Immature natural killer cell (primary cell): ENCODE results near the gene CDKAL1. TPM values are rescaled to one million over a fixed set of nuclear protein-coding genes. Genes with fewer than 3 reads are reported as not detected.
A peak's percentile ranks its signal among the peaks of the same experiment; 100 is the strongest.
"Not testable (repeated sequence)": the region's sequence is repeated elsewhere in the genome, so short reads cannot be mapped to it uniquely, and the experiment has no call there.

Source experiments
- DNase-seq, 3 donors: peaks; one replicate each; pipeline ENCODE4 v3.0.0; 2022; ENCODE audit warnings: mixed read lengths in 1 of 3
- H3K27ac Mint-ChIP-seq, 6 donors: one replicate each; pipeline ENCODE4 v1.8.0; 2020; ENCODE audit warnings: mixed read lengths in 6 of 6, mild to moderate bottlenecking in 5 of 6, inconsistent platforms in 4 of 6, moderate library complexity in 3 of 6
- H3K27me3 Mint-ChIP-seq, 3 donors: one replicate each; pipeline ENCODE4 v1.8.0; 2020 to 2021; ENCODE audit warnings: low read depth in 3 of 3, mild to moderate bottlenecking in 3 of 3, mixed read lengths in 3 of 3, moderate library complexity in 3 of 3, inconsistent platforms in 1 of 3
- H3K36me3 Mint-ChIP-seq, 3 donors: one replicate each; pipeline ENCODE4 v1.8.0; 2020; ENCODE audit warnings: mixed read lengths in 3 of 3, inconsistent platforms in 2 of 3, mild to moderate bottlenecking in 2 of 3
- H3K4me1 Mint-ChIP-seq, 2 donors: one replicate each; pipeline ENCODE4 v1.8.0; 2020; ENCODE audit warnings: inconsistent platforms in 2 of 2, mild to moderate bottlenecking in 2 of 2, mixed read lengths in 2 of 2, moderate library complexity in 1 of 2
- H3K4me3 Mint-ChIP-seq, 5 donors: one replicate each; pipeline ENCODE4 v1.8.0; 2020; ENCODE audit warnings: mild to moderate bottlenecking in 5 of 5, mixed read lengths in 5 of 5, inconsistent platforms in 3 of 5, moderate library complexity in 3 of 5
- H3K9me3 Mint-ChIP-seq, 6 donors: one replicate each; pipeline ENCODE4 v1.8.0; 2020; ENCODE audit warnings: mild to moderate bottlenecking in 6 of 6, mixed read lengths in 6 of 6, inconsistent platforms in 4 of 6, moderate library complexity in 3 of 6
- polyA plus RNA-seq, 3 donors: library from polyadenylated mRNA; unstranded; fragments of 300-500 nt; fragmentation: Illumina TruSeq; gene quantifications; one replicate each; pipeline ENCODE4 v1.2.3, GENCODE V29; 2021

CDKAL1 gene
- polyA plus RNA-seq, 3 donors from 2014 or later = 22.4 to 32.3 (median 25.4) TPM

GRCh38 chr6:20722455-20722854, 188.2 kb downstream of the CDKAL1 start:
- H3K27me3 Mint-ChIP-seq = peaks cover 0 to 1% (median 1%) of the 10 kb centered on the region in 3 donors
- H3K27ac Mint-ChIP-seq = peak overlapping the region in 2 of 6 donors; percentile 32 to 33
- peaks cover 17 to 40% of the 10 kb centered on the region in 2 donors for H3K4me1 Mint-ChIP-seq
- DNase-seq = peak; percentile 5 to 19 (median 9)
- H3K9me3 Mint-ChIP-seq = no peaks in the 10 kb centered on the region
- peak overlapping the region in 3 of 5 donors; percentile 30 to 49 (median 43) for H3K4me3 Mint-ChIP-seq
- peaks cover 7 to 9% (median 9%) of the 10 kb centered on the region in 3 donors for H3K36me3 Mint-ChIP-seq

GRCh38 chr6:20723236-20723635, 189.0 kb downstream of the CDKAL1 start:
- H3K36me3 Mint-ChIP-seq = peaks cover 7 to 9% (median 9%) of the 10 kb centered on the region in 3 donors
- H3K27ac Mint-ChIP-seq = no peak overlapping the region
- peaks cover 0 to 1% (median 1%) of the 10 kb centered on the region in 3 donors for H3K27me3 Mint-ChIP-seq
- DNase-seq = no peak
- H3K9me3 Mint-ChIP-seq = no peaks in the 10 kb centered on the region
- peak overlapping the region in 2 of 5 donors; percentile 3 to 28 for H3K4me3 Mint-ChIP-seq
- H3K4me1 Mint-ChIP-seq = peaks cover 16 to 39% of the 10 kb centered on the region in 2 donors

- Mint-ChIP-seq H3K4me3 (no peak overlapping the region), H3K9me3 (no peaks in the 10 kb centered on the region), H3K27ac (no peak overlapping the region), H3K4me1 (peaks cover 15 to 29% of the 10 kb centered on the region in 2 donors), H3K36me3 (peaks cover 7 to 9% (median 9%) of the 10 kb centered on the region in 3 donors), H3K27me3 (peaks cover 0 to 1% (median 1%) of the 10 kb centered on the region in 3 donors)
- no peak for DNase-seq
Measured at GRCh38 chr6:20724443-20725190, 190.4 kb downstream of the CDKAL1 start.

GRCh38 chr6:20725235-20725634, 191.0 kb downstream of the CDKAL1 start:
- H3K9me3 Mint-ChIP-seq, H3K27me3 Mint-ChIP-seq, H3K36me3 Mint-ChIP-seq, DNase-seq, H3K4me3 Mint-ChIP-seq, H3K27ac Mint-ChIP-seq: not testable (repeated sequence)
- peaks cover 15 to 23% of the 10 kb centered on the region in 2 donors for H3K4me1 Mint-ChIP-seq

GRCh38 chr6:20729086-20729485, 194.8 kb downstream of the CDKAL1 start:
- H3K9me3 Mint-ChIP-seq = no peaks in the 10 kb centered on the region
- H3K27ac Mint-ChIP-seq = no peak overlapping the region
- H3K36me3 Mint-ChIP-seq = peaks cover 0 to 14% (median 0%) of the 10 kb centered on the region in 3 donors
- H3K4me1 Mint-ChIP-seq = no peaks in the 10 kb centered on the region
- H3K27me3 Mint-ChIP-seq = peaks cover 0 to 1% (median 1%) of the 10 kb centered on the region in 3 donors
- DNase-seq = no peak
- H3K4me3 Mint-ChIP-seq = no peak overlapping the region

GRCh38 chr6:20732362-20732761, 198.1 kb downstream of the CDKAL1 start:
- not testable (repeated sequence) for DNase-seq, H3K4me3 Mint-ChIP-seq, H3K9me3 Mint-ChIP-seq, H3K27me3 Mint-ChIP-seq, H3K27ac Mint-ChIP-seq, H3K4me1 Mint-ChIP-seq
- H3K36me3 Mint-ChIP-seq = peaks cover 0 to 14% (median 3%) of the 10 kb centered on the region in 3 donors

GRCh38 chr6:20732896-20733295, 198.6 kb downstream of the CDKAL1 start:
- Mint-ChIP-seq H3K4me1 (no peaks in the 10 kb centered on the region), H3K27ac (no peak overlapping the region), H3K4me3 (no peak overlapping the region), H3K9me3 (no peaks in the 10 kb centered on the region), H3K36me3 (peaks cover 0 to 14% (median 3%) of the 10 kb centered on the region in 3 donors), H3K27me3 (peaks cover 0 to 4% (median 0%) of the 10 kb centered on the region in 3 donors)
- no peak for DNase-seq

DNA sequence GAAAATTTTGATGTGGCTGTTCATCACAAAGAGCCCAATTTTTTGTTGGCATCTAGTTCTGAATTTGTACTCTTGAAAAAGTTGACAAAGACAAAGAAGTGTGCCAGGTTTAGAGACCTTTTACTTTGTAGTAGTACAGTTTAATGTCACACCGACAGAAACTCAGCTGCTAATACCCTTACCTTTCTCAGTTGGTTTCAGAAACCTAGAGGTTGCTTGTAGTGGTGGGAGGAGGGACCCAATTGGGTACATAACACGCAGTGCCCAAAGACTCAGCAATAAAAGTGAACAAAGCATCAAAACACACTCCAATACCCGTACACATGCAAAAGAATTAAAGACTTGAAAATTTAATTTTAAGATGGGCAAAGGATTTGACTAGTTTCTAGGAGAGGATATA, 203.7 kb downstream of the CDKAL1 start:
- Mint-ChIP-seq H3K36me3 (peaks cover 20 to 28% (median 24%) of the 10 kb centered on the region in 3 donors), H3K9me3 (no peaks in the 10 kb centered on the region), H3K4me3 (no peak overlapping the region), H3K27me3 (peaks cover 0 to 2% (median 0%) of the 10 kb centered on the region in 3 donors), H3K27ac (no peak overlapping the region), H3K4me1 (no peaks in the 10 kb centered on the region)
- DNase-seq = no peak

- Mint-ChIP-seq H3K27ac (no peak overlapping the region), H3K4me1 (no peaks in the 10 kb centered on the region), H3K9me3 (no peaks in the 10 kb centered on the region), H3K36me3 (peaks cover 20 to 28% (median 20%) of the 10 kb centered on the region in 3 donors), H3K27me3 (peaks cover 0 to 2% (median 0%) of the 10 kb centered on the region in 3 donors), H3K4me3 (no peak overlapping the region)
- no peak for DNase-seq
Measured at GRCh38 chr6:20740088-20740487, 205.8 kb downstream of the CDKAL1 start.

DNA sequence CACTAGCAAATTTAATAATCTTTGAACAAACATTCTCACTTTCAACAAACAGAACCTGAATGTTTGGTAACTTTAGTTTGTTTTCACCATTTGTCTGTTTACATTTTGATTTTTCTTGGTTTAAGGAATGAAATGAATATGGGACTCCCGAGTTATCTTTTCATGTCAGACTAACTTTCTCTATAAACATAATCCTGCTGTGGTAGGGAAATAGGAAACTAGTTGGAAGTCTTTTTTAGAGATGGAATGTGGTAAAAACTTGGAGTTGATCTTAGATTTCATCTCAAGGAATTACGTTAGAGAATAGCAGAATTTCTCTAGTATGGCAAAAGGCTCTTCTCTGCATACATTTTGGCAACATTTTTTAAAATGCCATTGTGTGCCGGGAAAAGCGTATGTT, 206.5 kb downstream of the CDKAL1 start:
- Mint-ChIP-seq H3K27me3 (peaks cover 0 to 2% (median 0%) of the 10 kb centered on the region in 3 donors), H3K36me3 (peaks cover 20 to 28% (median 20%) of the 10 kb centered on the region in 3 donors), H3K4me3 (no peak overlapping the region), H3K27ac (no peak overlapping the region), H3K4me1 (peaks cover 0 to 2% of the 10 kb centered on the region in 2 donors), H3K9me3 (no peaks in the 10 kb centered on the region)
- DNase-seq = no peak

DNA sequence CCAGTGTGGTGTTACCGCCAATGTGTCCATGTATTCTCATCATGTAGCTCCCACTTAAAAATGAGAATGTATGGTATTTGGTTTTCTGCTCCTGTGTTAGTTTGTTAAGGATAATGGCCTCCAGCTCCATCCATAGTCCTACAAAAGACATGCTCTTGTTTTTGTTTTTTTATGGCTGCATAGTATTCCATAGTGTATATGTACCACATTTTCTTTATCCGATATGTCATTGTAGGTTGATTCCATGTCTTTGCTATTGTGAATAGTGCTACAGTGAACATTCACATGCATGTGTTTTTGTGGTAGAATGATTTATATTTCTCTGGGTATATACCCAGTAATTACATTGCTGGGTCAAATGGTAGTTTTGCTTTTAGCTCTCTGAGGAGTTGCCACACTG, 207.2 kb downstream of the CDKAL1 start:
- no peak overlapping the region for H3K27ac Mint-ChIP-seq
- no peaks in the 10 kb centered on the region for H3K9me3 Mint-ChIP-seq
- H3K4me1 Mint-ChIP-seq = peaks cover 0 to 2% of the 10 kb centered on the region in 2 donors
- DNase-seq = no peak
- no peaks in the 10 kb centered on the region for H3K27me3 Mint-ChIP-seq
- peaks cover 20 to 28% (median 20%) of the 10 kb centered on the region in 3 donors for H3K36me3 Mint-ChIP-seq
- H3K4me3 Mint-ChIP-seq = no peak overlapping the region

- peaks cover 12 to 22% of the 10 kb centered on the region in 2 donors for H3K4me1 Mint-ChIP-seq
- peaks cover 0 to 2% (median 0%) of the 10 kb centered on the region in 3 donors for H3K27me3 Mint-ChIP-seq
- H3K27ac Mint-ChIP-seq = no peak overlapping the region
- no peaks in the 10 kb centered on the region for H3K9me3 Mint-ChIP-seq
- peaks cover 15 to 20% (median 15%) of the 10 kb centered on the region in 3 donors for H3K36me3 Mint-ChIP-seq
- DNase-seq = no peak
- no peak overlapping the region for H3K4me3 Mint-ChIP-seq
Measured at GRCh38 chr6:20744911-20745557, 210.8 kb downstream of the CDKAL1 start.

DNA sequence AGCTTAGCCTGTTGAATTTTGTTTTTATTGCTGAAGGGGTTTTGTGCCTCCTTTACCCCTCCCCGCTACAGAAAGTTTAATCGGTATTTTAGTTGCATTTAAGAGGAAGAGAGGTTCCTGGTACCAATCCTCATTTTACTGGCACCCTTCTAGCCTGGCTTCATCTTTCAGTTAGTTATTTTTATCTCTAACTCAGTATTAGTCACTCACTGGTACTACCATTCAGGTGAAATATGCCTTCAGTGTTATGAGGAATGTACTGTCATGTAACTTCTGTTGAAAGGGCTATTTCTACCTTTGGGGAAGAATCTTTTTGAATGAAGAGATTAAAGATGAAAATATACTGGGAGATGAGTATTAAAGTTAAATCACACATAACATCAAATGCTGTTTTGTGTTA, 211.8 kb downstream of the CDKAL1 start:
- Mint-ChIP-seq H3K4me3 (no peak overlapping the region), H3K4me1 (peaks cover 12 to 29% of the 10 kb centered on the region in 2 donors), H3K27ac (no peak overlapping the region), H3K27me3 (peaks cover 0 to 2% (median 0%) of the 10 kb centered on the region in 3 donors), H3K9me3 (no peaks in the 10 kb centered on the region), H3K36me3 (peaks cover 11 to 12% (median 12%) of the 10 kb centered on the region in 3 donors)
- DNase-seq = no peak
